CD4-positive, alpha-beta T cell treated with Interleukin-2 at 100 ng/mL for 4 hours (primary cell): ENCODE measurements around the gene PCBP3.
"Not testable (repeated sequence)": the region's sequence is repeated elsewhere in the genome, so short reads cannot be mapped to it uniquely, and the experiment has no call there.

Experiments
- DNase-seq: peaks from one replicate; pipeline ENCODE4 v3.0.0-alpha.2; 2020; ENCODE audit warnings: low spot score

PCBP3 gene

GRCh38 chr21:45828580-45829570 lies 185.3 kb downstream of the PCBP3 start:
- DNase-seq = no peak

GRCh38 chr21:45829668-45830067 lies 186.1 kb downstream of the PCBP3 start:
- no peak for DNase-seq

GRCh38 chr21:45830221-45830640 lies 186.7 kb downstream of the PCBP3 start:
- no peak for DNase-seq

GRCh38 chr21:45830720-45831366 lies 187.3 kb downstream of the PCBP3 start:
- DNase-seq = no peak

GRCh38 chr21:45831991-45832740 lies 188.6 kb downstream of the PCBP3 start:
- no peak for DNase-seq

GRCh38 chr21:45832741-45833235 lies 189.3 kb downstream of the PCBP3 start:
- DNase-seq = not testable (repeated sequence)

- DNase-seq = no peak
Observed at GRCh38 chr21:45833414-45833813, 189.9 kb downstream of the PCBP3 start.

GRCh38 chr21:45834026-45834715 lies 190.6 kb downstream of the PCBP3 start:
- no peak for DNase-seq

GRCh38 chr21:45834821-45835293 lies 191.3 kb downstream of the PCBP3 start:
- no peak for DNase-seq

- no peak for DNase-seq
Observed at GRCh38 chr21:45835301-45836267, 192.1 kb downstream of the PCBP3 start.

- DNase-seq = no peak
Observed at GRCh38 chr21:45836268-45836655, 192.7 kb downstream of the PCBP3 start.

- DNase-seq = no peak
Observed at GRCh38 chr21:45836694-45837670, 193.5 kb downstream of the PCBP3 start.

GRCh38 chr21:45837936-45838335 lies 194.4 kb downstream of the PCBP3 start:
- no peak for DNase-seq

GRCh38 chr21:45838634-45839033 lies 195.1 kb downstream of the PCBP3 start:
- DNase-seq = no peak

GRCh38 chr21:45839274-45839673 lies 195.7 kb downstream of the PCBP3 start:
- no peak for DNase-seq

- no peak for DNase-seq
Observed at GRCh38 chr21:45841033-45841432, 197.5 kb downstream of the PCBP3 start.

GRCh38 chr21:45843426-45843825 lies 199.9 kb downstream of the PCBP3 start:
- no peak for DNase-seq

- no peak for DNase-seq
Observed at GRCh38 chr21:45844181-45844580, 200.7 kb downstream of the PCBP3 start.
